ENCODE results near the gene BPIFB2.

The BPIFB2 gene

DNA sequence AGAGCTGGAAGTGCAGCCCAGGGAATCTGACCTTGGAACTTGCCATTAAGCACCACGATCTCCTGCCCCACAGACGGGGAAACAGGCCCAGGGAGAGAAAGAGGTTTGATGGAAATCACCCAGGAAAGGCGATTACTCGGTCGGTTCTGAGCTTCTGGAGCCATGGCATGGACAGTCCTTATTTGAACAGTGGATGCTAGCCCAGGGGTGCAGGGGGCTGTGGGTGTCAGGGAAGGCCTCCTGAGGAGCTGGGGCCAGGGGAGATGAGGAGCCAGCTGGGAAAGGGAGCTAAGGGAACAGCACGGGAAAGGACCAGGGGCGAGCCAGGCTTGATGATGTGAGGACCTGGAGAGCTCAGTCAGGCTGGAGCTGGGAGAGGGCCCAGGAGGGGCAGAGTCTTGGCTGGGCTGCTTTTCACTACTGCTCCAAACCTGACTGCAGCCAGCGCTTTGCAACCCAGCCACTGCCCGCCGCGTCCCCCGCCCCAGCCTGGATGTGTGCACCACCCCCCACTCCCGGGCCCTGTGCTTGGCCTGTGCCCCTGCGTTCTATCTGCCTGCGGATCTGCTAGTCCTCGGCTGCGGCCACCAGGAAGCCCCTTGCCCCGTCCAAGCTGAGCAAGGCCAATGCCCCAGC, 21.1 kb upstream of the BPIFB2 start:
- TF ChIP-seq, protein P1, sequence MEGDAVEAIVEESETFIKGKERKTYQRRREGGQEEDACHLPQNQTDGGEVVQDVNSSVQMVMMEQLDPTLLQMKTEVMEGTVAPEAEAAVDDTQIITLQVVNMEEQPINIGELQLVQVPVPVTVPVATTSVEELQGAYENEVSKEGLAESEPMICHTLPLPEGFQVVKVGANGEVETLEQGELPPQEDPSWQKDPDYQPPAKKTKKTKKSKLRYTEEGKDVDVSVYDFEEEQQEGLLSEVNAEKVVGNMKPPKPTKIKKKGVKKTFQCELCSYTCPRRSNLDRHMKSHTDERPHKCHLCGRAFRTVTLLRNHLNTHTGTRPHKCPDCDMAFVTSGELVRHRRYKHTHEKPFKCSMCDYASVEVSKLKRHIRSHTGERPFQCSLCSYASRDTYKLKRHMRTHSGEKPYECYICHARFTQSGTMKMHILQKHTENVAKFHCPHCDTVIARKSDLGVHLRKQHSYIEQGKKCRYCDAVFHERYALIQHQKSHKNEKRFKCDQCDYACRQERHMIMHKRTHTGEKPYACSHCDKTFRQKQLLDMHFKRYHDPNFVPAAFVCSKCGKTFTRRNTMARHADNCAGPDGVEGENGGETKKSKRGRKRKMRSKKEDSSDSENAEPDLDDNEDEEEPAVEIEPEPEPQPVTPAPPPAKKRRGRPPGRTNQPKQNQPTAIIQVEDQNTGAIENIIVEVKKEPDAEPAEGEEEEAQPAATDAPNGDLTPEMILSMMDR (IDR thresholded peaks at IDR 0.05; ENCODE audit: borderline replicate concordance, control extremely low read depth, extremely low read depth, insufficient read depth, missing control alignments): no peak
- no peak for DNase-seq (ENCODE audit: low spot score)
- in situ Hi-C loops (cut with MboI; ENCODE audit: low sequenced_read_pairs, unreplicated experiment): no loop called here

DNA sequence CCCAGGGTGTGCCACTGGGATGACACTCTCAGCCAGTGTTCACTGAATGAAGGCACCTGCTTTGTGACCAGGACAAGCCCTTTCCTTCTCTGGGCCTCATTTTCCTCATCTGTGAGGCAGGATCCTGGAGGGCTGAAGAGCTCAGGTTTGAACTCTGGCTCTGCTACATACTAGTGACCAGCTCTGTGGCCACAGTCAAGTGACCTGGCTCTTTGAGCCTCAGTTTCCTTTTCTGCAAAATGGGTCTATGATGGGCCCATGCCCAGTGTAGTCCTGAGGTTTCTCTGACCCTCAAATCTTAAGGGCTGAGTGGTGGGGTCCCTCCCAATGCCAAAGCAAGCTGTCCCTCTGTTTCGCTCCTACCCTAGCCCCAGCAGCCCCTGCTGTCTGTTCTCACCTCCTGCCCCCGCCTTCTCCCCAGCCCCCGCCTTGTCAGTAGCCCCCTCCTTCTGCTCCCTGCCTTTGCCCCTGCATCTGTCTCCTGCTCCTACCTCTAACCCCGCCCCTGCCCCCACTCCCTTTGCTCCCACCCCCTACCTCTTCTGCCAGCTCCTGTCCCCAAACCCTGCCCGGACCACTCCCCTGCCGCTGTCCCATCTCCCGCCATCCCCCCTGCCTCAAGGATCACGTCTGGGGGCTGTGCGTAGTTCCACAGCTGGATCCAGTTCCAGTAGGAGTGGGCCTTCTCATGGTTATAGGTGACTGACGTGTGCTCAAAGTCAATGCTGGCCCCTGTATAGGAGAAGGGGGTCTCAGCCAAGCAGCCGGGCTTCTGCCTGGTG, 20.3 kb upstream of the BPIFB2 start:
- DNase-seq (ENCODE audit: low spot score): no peak
- in situ Hi-C loops (cut with MboI; ENCODE audit: low sequenced_read_pairs, unreplicated experiment): no loop called here
- TF ChIP-seq, protein P1 (IDR thresholded peaks at IDR 0.05; ENCODE audit: borderline replicate concordance, control extremely low read depth, extremely low read depth, insufficient read depth, missing control alignments): no peak

DNA sequence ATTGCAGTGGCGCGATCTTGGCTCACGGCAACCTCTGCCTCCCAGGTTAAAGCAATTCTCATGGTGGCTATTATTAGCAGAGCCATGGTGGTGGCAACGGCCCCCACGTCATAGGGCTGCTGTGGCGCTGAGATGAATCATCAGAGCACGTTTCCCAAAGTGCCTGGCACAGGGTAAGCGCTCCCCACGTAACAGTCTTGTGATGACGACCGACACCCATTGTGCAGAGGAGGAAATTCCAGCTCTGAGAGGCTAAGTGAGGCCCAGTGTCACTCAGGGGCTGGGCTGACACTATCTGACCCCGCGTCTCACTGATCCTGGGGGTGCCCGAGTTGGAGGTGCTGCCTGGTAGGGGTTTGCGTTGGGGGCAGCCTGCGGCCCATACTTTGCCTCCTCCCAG, 19.5 kb upstream of the BPIFB2 start:
- TF ChIP-seq, protein P1 (IDR thresholded peaks at IDR 0.05; ENCODE audit: borderline replicate concordance, control extremely low read depth, extremely low read depth, insufficient read depth, missing control alignments): no peak
- DNase-seq (ENCODE audit: low spot score): no peak
- in situ Hi-C loops (cut with MboI; ENCODE audit: low sequenced_read_pairs, unreplicated experiment): no loop called here

GRCh38 chr20:32989507-32990283, 17.8 kb upstream of the BPIFB2 start:
- TF ChIP-seq, protein P1 (IDR thresholded peaks at IDR 0.05; ENCODE audit: borderline replicate concordance, control extremely low read depth, extremely low read depth, insufficient read depth, missing control alignments): no peak
- in situ Hi-C loops (cut with MboI; ENCODE audit: low sequenced_read_pairs, unreplicated experiment): no loop called here
- no peak for DNase-seq (ENCODE audit: low spot score)

DNA sequence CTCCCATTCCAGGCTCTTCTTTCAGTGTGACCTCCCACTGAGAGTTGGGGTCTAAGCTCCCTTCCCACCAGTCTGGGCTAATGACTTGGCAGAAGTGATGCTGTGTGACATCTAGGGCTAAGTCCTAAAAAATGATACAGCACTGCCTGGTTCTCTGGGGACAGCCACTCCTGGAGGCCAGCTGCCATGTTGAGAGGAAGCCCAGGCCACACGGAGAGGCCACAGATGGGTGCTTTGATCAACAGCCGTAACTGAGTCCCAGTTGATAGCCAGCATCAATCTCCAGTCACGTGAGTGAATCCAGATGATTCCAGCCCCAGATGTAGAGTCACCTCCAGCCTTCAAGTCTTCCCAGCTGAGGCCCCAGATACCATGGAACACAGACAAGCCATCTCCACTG, 17.1 kb upstream of the BPIFB2 start:
- in situ Hi-C loops (cut with MboI; ENCODE audit: low sequenced_read_pairs, unreplicated experiment): no loop called here
- DNase-seq (ENCODE audit: low spot score): no peak
- TF ChIP-seq, protein P1 (IDR thresholded peaks at IDR 0.05; ENCODE audit: borderline replicate concordance, control extremely low read depth, extremely low read depth, insufficient read depth, missing control alignments): no peak

- TF ChIP-seq, protein P1 (IDR thresholded peaks at IDR 0.05; ENCODE audit: borderline replicate concordance, control extremely low read depth, extremely low read depth, insufficient read depth, missing control alignments): no peak
- DNase-seq (ENCODE audit: low spot score): no peak
- in situ Hi-C loops (cut with MboI; ENCODE audit: low sequenced_read_pairs, unreplicated experiment): no loop called here
Measured at GRCh38 chr20:32991383-32991782, 16.1 kb upstream of the BPIFB2 start.

Measured in GM13976 (cell line).